TTC549 (cell line): ENCODE data around the gene SNCAIP.

Source experiments
- FAIRE-seq: peaks from 2 replicates; lab custom pipeline; 2012; peaks lifted over from hg19 to GRCh38; lab: Jason Lieb, UNC

SNCAIP gene

DNA sequence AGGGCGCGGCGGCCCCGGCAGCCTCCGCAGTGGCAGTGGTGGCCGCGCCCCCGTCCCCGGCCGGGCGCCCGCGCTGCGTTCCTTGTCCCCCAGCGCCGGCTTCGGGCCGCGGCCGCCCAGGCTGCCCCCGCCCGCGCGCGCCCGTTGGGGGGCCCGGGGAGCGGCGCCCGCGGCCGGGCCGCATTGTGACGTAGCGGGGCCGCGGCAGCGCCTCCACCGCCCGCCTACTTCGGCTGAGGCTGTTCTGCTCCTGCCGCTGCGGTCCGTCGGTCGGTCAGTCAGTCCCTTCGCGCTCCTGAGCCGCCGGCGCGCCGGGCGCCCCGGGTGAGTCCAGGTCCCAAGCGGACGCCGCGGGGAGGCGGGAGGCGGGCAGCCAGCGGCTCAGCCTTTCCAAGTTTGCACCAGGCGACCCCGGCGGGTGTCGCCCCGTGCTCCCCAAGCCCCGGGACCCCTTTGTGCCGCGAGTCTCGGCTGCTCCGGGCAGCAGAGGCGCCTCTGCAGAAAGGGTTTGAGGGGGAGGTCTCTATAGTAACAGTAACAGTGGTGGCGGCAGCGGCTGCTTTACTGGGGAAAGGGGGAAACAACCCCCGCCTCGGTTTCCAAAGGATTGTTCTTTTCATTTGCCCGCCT lies at the start of gene SNCAIP:
TSS of gene SNCAIP (plus strand) at position 277 of the 630 bp plus-strand sequence. CDS start 78,898 bp downstream, outside the sequence.
- no peak for FAIRE-seq

DNA sequence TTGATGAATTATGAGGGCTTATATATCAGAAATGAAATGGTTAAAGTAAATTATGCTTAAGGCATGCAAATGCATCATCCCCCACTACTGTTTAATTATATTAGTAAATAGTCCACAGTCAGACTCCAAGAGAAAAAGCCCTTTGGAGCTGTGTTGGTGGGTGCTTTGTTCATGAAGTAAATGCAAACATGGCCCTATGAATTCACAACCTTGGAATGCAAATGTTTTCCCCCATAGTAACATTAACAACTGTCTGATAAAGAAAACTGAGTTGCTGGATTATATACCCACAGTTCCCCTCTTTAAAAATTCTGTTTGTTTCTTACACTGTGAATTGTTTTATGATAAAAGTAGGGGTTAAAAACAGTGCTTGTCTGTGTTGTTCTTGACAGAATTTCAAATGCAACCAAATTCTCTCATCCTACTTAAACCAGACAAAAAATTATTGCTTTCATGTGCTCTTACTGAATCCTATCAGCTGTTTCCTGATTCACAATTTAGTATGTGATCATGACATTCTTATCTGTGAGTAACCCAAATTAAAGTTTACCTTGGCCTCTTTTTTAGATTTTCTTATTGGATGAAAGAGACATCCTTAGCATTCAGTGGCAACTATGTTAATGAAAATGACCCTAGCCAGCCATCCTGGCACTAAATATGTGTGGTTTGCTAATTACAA lies 48.5 kb upstream of the SNCAIP start:
- FAIRE-seq, result no peak

DNA sequence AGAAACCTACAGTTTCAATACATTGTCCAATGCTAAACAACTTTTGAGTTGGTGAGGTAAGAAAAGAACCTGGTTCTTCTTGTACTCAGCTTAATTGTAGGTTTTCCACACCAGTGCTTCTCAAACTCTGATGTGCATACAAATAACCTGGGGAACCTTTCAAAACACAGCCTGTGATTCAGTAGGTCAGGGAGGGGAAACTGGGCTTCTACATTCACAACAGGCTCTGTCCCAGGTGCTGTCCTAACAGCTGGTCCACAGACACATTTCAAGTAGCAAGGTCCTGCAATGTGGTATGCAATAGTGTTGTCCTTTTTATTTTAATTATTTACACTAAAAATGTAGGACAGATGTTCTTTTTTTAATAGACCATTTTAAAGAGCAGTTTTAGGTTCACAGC lies 47.4 kb upstream of the SNCAIP start:
- no peak for FAIRE-seq

DNA sequence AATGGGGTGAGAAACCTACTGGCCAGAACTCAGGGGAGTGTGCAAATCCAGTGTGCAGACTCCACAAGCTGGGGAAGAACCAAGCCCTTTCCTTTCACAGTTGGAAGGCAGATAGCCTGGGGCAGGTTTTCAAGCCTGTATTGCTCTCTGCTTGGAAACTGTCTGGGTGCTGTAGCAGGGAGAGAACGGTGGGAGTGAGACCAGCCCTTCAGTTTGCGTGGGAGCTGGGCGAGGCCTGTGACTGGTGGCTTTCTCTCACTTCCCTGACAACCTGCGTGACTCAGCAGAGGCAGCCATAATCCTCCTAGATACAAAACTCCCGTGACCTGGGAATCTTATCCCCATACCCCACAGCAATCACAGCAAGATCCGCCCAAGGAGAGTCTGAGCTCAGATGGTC lies 44.9 kb upstream of the SNCAIP start:
- no peak for FAIRE-seq

DNA sequence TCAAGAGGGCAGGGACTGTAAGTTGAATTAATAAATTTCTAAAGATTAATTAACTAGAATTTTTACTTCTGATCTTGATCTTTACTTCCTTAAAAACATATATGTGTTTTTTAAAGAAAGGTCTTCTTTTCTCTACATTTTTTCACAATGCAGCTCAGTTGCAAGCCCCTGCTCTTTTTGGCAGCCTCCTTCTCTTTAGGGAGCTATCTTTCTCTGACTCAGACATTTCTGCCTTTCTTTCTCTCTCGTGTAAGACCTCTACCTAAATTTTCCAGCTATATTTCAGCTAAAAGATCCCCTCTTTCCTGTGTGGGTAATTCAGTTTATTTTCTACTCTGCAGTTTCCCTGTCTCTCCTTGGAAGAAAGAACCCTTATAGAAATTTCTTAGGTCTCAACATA lies 38.3 kb upstream of the SNCAIP start:
- no peak for FAIRE-seq

DNA sequence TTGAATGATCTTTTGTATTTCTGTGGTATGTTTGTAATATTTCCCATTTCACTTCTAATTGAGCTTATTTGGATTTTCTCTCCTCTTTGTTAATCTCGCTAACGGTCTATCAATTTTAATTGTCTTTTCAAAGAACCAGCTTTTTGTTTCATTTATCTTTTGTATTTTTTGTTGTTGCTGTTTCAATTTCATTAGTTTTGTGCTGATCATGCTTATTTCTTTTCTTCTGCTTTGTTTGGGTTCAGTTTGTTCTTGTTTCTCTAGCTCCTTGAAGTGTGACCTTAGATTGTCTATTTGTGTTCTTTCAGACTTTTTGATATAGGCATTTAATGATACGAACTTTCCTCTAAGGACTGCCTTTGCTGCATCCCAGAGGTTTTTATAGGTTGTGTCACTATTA lies 28.4 kb upstream of the SNCAIP start:
- no peak for FAIRE-seq

DNA sequence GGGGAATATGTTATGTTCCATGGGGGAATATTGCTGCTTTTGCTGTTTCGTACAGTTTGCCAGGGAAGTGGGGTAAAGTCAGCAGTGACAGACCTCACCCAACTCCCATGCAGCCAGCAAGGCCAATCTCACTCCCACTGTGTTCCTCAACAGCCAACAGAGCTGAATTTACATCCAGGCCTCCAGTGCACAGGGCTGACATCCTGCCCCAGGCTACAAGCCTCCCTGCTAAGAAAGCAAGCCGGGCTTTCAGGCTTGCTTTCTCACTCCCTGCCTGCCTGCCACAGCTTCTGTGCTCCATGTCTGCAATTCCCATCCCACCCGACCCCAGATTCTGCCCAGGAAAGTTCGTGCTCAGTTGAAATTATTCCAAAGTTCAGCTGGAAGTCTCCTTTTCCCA lies 25.5 kb upstream of the SNCAIP start:
- no peak for FAIRE-seq

DNA sequence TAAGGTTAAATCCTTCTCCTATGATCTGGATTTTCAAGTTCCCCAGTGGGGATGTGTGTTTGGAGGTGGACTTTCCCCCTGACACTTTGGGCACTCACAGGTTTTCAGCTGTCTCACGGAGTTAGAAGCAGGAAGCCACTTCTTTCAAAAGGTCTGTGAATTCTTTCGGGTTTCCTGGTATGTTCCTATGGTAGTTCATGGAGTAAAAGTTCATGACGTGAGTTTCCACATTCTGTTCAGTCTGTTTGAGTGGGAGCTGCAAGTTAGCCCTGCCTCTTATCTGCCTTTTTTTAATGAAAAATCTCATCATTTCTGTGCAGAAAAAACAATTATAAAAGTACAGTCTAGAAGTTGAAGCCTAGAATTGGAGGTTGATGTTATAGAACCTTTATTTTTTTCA lies 24.9 kb upstream of the SNCAIP start:
- FAIRE-seq, result no peak

DNA sequence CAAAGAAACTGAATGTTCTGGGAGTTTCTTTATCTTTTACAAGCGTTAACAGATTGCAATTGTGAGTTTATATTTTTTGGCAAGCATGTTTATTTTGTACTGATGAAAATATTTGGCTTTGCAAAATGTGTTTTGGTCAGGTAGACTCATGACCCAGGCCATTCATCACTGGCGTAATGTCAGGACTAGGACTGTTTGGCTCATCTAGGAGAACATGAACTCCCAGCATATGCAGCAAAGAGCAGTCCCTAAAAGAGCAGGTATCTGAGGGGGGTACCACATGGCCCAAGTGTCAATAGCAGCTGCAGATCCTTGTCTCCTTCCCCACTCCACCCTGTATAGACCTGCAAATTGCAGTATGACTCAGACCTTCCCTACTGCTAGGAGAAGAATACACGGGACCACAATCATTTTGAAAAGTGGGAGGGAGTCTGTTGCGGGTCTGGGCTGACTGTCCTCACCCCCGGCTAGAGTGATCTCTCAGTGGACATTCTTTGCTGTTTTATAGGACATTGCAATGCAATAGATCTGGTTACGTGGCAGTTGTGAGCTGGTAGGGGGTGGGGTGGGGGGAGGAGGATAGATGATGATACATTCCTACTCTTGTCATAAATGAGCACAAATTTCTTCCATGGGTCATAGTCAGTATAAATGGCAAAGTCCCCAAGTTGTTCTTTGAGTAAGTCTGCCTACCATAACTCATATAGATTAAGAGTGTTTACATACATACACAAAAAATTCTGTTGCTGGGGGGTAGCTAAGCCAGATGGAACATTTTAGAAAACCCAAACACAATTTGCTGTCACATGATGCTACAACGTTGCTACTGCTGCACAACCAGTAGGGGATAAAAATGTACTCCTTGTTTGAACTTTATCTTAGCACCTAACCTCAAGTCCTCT lies 20.8 kb upstream of the SNCAIP start:
- no peak for FAIRE-seq

DNA sequence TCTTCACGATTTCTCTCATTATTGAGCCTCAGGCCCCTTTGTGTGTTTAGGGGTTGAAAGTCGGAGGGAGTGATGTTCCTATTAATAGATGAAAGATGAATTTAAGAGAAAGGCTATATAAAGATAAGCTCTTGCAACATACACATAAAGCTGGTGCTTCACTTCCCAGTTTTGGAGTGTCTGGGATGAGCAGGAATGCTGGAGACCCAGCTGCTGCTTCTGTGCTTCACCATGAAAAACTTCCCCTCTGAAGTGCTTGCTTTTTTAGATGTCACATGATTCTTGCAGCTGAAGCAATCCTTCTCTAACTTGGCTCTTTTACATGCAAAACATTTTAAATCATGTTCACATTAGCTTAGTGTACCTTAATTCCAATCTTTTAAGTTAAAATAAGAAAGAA lies 19.7 kb upstream of the SNCAIP start:
- FAIRE-seq, result no peak

DNA sequence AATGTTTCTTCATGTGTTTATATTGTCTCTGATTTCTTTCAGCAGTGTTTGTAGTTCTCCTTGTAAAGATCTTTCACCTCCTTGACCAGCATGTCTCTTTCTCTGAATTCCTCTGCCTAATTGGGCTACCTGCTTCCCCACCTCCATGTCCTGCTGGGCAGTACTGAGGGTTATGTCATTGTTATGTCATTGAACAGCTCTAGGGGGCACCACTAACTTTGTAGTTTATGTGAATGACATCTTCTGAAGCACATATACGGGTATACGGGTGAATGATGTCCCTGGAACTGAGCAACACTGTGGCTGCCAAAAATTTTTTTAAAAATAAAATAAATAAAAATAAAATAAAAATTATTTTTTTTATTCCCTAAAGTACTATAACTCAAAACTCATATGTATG lies 16.9 kb upstream of the SNCAIP start:
- FAIRE-seq, result no peak

DNA sequence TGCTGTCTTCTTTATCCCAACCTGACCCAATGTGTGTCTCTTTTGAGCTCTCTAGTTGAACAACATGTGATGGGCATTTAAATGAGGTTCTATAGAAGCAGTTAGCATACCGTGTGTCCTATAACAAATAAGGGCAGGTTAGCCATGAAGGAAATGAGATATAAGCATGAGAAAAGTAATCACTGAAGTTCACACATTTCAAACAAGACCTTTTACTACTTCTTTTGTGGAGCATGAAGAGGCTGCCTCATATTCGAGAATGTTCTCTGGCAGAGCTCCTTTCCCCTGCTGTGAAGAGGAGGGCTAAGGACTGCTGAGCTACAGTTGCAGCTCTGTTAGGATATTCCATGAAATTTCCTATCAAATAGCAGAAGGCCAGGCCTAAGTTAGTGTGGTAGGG lies 15.2 kb upstream of the SNCAIP start:
- FAIRE-seq, result no peak

DNA sequence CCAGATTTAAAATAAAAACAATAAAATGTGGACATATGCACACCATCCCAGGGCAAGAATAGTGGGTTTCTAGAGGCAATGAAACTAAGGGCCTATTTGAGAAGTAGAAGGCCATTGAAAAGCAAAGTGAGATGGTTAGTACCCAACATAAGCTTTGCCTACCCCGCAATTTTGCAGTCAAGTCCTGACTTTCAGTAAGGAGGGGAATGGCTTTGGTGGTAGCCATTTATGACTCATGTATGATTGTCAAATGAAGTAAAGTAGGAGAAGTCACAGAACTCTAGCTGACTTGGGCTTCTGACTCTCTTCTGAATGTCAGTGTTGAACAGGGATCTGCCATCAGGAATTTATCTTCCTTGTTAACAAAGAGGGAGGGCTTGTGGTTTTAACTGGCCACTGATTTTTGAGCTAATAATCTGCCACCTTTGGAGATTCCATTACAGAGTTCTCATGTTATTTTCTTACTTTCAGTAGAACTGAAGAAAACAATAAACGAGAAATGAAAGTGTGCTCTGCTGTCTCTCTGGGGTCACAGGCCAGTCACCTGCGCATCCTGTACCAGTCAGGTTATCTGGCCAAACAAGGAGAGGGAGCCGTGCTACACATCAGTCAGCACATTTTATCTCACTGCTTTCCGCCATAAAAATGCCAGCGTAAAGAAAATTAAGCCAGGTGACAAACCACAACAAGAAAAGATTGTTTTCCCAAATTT lies 14.3 kb upstream of the SNCAIP start:
- no peak for FAIRE-seq

DNA sequence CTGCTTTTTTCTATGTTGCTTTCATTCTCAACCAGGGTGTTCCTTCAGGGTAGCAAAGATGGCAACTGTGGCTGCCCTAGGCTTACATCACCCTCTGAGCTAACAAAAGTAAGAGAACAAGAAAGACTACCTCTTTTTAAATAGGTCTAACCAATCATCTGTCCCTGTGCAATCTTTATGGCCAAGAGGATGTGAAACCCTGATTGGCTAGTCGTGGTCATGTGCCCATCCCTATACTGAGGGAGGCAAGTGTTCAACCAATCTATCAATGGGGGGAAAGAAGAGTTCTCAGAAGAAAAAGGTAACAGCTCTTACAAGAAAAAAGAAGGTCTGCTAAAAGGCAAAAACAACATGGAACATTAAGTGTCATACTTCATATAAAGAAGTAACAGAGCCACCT lies 11.7 kb upstream of the SNCAIP start:
- no peak for FAIRE-seq

DNA sequence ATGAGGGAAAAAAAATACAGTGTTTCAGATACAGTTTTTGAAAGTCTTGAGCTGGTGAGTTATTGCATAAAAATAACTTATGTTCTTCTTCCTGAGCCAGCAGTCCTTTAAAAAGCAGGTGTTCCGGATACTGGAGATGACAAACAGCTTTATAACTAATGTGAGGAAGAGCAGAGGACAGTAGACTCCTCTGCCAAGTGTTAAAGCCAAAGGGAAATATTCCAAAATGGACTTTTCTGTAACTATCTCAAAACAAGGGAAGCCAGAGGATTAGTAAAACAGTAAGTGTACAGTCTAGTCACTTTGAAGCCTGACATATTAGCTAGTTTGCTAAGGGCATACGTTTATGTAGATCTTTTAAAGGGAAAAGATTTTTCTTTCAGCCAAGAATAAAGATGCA lies 11.0 kb upstream of the SNCAIP start:
- no peak for FAIRE-seq

DNA sequence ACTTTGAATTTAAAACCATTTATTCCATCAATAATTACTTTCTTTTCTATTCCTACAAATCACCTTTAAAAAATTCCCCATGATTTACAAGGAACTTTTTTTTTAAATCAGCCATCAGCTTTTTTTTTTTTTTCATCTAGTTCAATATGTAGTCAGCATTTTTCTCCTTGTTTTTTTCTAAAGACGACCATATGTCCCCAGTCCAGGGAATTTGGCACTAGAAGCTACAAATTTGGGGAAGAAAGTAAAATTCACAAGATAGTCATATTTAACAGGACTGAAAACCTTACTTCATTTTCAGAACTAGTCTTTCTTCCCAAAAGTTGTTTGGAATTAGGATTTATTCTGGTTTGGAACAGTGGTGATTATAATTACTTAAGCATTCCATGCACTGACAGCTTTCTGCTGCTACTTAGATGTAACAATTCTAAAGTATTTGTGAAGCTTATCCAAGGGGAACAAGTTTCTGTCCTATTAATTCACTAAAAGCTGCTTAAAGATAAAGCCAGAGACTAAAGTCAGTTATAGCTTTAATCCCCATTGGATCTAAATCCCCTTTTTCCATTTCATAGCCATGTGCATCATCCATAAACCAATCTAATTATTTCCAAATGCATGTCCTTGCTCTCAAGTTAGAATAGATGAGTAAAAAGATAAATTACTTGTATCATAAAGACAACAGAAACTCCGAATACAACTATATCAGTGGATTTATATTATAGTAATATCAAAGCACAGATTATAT lies 7.4 kb upstream of the SNCAIP start:
- no peak for FAIRE-seq

DNA sequence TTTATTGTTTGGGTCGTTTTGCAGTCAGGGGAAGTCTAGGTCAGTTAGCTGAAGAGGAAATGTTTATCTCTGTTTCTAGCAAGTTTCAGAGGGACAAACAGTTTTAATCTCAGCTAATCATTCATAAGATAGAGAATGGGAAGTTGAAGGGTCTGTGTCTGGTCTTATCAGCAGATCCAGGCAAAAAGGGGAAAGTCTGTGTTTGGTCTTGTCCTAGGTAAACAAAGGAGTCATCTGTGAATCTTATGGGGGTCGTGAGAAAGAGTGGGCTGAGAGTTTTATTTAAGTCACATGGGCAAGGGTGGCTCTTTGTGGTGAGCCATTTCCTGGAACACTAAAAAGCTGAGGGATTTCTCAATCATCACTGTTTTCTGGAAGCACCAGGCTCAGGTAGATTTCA lies 5.6 kb upstream of the SNCAIP start:
- FAIRE-seq, result no peak

DNA sequence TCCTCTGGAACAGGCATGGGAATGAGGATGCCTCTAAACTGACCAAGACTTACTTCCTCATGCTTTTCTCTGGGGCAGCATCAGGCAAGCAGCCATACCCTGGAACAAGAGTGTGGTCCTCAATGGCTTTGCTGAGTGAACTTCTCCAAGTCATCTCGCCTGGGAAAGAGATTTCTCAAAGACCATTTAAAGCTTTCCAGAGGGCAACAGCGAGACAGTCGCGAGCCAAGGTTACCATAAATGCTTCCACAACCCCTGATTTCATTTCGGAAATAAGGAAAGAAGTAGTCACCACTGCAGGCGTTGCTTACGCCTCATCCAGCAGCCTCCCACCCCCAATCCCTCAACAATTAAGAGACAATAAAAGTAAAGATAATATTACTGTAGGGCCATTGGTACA lies 1.1 kb upstream of the SNCAIP start:
- no peak for FAIRE-seq

DNA sequence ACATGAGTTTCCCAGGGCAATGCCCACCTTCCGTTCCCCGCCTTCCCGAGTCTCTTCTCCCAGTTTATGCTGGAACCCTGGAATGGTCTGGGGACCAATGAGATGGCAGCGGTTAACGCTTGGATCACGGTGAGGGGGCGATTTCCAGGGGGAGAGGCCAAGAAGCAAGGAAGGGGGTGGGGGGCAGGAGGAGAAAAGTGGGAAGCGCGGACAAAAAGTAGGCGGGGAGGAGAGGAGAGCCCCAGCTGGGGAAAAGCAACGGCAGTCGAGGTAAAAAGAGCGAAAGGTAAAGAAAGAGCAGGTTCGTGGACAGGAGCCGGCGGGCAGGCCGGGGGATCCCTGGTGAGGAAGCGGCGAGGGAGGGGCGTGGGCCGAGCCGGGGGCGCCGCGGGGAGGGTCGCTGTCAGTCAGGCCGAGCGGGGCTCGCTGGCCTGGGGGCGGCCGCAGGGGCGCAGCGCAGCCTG lies 508 bp upstream of the SNCAIP start:
- FAIRE-seq, result no peak

DNA sequence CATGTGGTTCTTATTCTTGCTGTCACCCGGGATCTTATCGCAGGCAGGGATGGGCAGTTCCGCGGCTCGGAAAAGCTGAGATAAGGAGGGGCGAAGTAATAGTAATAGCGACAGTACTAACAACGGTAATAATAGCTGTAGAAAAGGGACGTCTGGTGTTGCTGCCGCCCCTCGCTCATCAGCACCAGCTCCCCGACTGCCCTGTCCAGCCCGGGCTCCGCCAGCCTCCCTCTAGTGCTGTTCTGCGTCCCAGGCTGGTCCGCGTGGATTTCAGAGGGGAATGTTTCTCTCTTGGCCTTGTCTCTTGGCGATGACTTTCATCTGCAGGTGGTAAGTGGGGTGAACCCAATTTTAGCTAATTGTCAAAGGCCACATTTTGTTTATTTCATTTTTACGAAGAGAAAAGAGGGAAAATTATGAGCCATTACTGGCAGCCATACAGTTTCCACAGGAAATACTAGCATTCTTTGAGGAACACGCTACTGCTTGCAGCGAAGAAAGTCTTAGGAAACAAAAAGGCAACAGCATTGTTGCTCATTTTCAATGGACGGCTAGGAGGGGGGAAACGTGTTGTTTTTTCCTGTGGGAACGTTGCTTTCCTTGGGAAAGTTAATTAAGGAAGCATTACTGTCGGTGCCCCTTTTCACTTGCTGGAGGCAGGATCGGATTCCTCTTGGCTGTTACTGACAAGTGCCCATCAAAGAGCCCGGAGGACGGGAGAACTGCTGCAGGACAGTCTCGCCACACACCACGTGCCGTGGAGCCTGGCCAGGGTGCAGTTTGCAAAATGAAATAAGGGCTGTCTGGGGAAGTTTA lies 762 bp downstream of the SNCAIP start:
- FAIRE-seq, result no peak

DNA sequence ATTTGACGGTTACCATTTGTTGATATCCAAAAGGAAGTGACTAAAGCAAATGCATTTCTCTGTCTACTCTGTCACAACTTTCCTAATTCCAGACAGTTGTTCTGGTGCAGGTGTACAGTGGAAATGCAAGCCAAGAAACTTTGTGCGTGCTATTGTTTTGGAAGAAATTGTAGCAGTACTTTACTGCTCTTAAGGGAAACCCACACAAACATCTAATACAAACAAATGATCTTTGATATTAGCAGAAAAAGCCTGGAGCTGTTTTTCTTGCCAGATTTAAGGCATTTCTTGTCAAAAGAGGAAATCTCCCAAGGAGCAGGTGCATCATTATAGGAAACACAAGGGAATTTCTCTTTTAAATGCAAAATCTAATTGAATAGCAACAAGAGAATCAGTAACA lies 2.0 kb downstream of the SNCAIP start:
- FAIRE-seq, result no peak
